Right ventricle myocardium inferior (tissue), 1 donor: ENCODE measurements around the gene GSN. TPM values are rescaled to one million over a fixed set of nuclear protein-coding genes. Genes with fewer than 3 reads are reported as not detected.

Source experiments
- ATAC-seq: fragments of 200-7000 bp; cut with Tn5 transposase; one replicate; pipeline ENCODE4 v1.9.1; 2020; ENCODE audit warnings: mild to moderate bottlenecking, moderate library complexity
- DNase-seq: peaks from one replicate; pipeline ENCODE4 v3.0.0; 2021; ENCODE audit errors: missing footprints
- intact Hi-C: fragments of 100-400 bp; cut with DNase I; formaldehyde crosslinking; loops from one replicate; pipeline ENCODE4 v1.11.0; 2022
- total RNA-seq: library from RNA; stranded (reverse); fragmentation: NEBNext Ultra II Directional; extraction: Animal tissue kit (Norgen Biotek cat#: 25700); gene quantifications from one replicate; pipeline ENCODE4 v1.2.1, GENCODE V29; 2021
- donor health status: DM: no; HTN: yes; CAD: no; lungs with severe emphysema.

GSN gene
- total RNA-seq, 1 donor from 2014 or later = 966 TPM

DNA sequence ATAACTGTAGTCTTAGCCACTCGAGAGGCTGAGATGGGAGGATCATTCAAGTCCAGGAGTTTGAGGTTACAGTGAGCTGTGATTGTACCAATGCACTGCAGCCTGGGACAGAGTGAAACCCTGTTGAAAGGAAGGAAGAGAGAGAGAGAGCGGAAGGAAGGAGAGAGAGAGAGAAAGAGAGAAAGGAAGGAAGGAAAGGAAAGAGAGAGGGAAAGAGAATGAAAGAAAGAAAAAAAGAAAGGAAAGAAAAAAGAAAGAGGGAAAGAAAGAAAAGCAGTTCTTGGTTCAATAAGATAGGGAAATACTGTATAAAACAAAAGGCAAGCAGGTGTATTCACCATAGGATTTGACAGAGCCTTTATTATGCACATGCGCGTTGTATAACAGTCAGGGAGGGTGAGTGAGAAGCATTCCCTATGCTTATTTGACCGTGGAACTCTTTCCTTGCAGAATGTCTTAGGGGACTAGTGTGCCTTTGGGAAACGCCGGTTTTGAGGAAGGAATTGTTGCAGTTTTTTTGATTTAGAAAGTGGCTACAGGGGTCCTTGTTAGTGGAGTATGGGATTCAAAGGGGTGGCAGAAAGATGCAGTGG lies 42.0 kb downstream of the GSN start:
- no peak for DNase-seq
- no peak for ATAC-seq
- intact Hi-C loops = no loop called here

DNA sequence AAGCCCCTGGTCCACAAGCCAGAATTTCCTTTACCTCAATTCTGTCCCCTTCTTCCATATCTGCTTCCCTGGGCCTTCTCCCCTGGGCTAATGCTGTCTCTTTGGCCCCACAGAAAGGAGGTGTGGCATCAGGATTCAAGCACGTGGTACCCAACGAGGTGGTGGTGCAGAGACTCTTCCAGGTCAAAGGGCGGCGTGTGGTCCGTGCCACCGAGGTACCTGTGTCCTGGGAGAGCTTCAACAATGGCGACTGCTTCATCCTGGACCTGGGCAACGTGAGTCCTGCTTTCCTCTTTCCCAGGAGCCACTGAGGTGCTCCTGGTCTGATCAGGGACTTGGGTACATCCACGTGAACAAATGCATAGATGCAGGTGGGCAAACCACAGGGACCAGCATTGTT lies 42.6 kb downstream of the GSN start:
- intact Hi-C loops = no loop called here
- DNase-seq (no peak), ATAC-seq (no peak)

DNA sequence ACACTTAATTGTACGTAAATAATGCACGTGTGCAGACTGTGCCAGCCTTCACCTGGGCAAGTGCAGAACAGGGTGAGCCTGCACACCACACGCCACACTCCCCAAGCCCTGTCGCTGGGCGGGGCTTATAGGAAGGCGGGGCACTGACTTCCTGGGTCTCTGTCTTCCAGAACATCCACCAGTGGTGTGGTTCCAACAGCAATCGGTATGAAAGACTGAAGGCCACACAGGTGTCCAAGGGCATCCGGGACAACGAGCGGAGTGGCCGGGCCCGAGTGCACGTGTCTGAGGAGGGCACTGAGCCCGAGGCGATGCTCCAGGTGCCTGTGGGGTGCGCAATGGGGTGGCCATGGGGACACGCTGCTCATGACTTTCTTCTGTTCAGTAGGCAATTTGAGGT lies 44.2 kb downstream of the GSN start:
- ATAC-seq (no peak), DNase-seq (no peak)
- intact Hi-C loops = no loop called here

DNA sequence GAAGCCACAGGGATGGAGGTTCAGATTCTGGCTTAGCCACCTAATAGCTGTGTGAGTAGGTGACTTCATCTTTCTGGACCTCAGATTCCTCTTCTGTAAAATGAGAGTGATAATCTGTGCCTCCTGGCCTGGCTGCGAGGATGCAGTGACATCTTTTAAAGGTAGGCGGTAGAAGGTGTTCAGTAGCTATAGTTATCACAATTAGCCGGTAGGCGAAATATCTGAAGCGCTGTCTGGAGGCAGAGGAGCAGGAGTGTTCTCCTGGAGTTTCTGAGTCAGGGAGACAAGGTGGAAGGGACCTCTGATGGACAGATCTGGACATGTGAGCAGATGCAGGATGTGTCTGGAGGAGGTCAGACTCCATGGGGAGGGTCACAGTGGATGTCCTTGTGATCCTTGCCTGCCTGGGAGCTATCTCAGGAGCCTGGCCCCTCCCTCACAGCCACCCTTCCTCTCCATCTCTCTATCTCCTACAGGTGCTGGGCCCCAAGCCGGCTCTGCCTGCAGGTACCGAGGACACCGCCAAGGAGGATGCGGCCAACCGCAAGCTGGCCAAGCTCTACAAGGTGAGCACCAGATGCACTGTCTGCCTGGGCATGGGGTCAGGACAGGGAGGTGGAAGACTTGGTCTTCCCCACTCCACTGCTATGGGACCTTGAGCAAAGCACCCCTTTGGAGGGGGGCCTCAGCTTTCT lies 45.6 kb downstream of the GSN start:
- no peak for ATAC-seq
- DNase-seq = no peak
- intact Hi-C loops = no loop called here

DNA sequence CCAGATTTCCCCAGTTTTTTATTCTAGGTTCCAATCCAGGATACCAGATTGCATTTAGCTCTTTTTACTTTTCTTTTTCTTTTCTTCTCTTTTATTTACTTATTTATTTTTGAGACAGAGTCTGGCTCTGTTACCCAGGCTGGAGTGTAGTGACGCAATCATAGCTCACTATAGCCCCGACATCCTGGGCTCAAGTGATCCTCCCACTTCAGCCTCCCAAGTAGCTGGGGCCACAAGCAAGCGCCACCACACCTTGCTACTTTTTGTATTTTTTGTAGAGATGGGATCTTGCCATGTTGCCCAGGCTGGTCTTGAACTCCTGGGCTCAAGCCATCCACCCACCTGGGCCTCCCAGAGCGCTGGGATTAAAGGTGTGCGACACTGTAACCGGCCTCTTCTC lies 48.4 kb downstream of the GSN start:
- ATAC-seq (no peak), DNase-seq (no peak)
- intact Hi-C loops = loop anchor here (5.0 kb wide), 2 partner anchors 49 to 104 kb away; partner anchors contain the start of gene GSN

DNA sequence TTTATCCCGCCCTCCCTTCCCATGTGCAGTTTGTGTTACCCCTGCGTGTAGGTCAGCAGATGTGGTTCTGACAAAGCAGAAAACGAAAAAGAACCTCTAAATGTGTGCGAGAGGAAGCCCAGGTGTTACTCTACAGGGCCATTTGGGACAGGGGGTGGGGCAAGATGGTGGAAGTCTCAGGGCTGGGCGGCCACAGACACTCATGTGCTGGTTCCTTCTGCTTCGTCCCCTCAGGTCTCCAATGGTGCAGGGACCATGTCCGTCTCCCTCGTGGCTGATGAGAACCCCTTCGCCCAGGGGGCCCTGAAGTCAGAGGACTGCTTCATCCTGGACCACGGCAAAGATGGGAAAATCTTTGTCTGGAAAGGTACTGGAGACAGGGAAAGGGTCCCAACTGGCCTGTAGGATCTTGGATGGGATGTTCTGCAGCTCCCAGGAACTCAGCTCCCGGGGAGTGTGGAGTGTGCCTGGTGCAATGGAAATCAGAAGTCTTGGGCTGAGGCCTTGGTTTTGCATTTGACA lies 49.0 kb downstream of the GSN start:
- ATAC-seq (no peak), DNase-seq (no peak)
- intact Hi-C loops = loop anchor here (5.0 kb wide), 2 partner anchors 50 to 105 kb away; partner anchors contain the start of gene GSN

DNA sequence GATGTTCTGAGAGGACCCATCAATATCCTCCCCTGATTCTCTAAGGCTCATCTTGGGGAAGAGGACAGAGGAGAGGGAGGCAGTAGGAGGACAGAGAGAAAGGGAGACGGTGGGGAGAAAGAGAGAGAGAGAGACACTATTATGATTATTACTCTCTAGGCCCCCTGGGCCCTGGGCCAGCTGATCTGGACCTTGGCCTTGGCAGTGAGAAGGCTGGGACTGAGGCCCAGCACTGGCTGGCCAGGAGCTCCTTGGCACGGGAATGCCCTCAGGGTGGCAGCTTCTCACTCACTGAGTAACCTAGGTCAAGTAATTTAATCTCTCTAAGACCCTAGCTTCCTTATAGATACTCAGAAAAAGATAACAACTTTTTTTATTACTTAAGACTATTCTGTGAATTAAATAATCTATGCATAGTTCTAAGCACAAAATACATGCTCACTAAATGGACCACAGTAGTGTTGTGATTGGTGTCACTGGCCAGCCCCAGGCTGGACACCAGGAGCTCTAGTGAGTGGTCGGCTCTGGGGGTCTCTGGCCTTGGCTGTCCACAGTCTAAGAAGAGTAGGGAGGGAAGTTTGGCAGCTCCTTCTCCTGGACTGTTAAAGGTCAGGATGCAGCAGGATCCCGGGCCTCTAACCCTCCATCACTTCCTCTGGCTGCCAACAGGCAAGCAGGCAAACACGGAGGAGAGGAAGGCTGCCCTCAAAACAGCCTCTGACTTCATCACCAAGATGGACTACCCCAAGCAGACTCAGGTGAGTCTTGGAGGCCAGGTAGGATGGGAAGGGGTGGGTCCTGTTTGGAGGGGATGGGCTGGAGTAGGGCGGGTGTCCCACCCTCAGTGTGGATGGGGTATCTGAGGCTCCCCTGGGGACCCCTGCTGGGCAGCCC lies 50.0 kb downstream of the GSN start:
- ATAC-seq (peak; percentile 27), DNase-seq (peak; percentile 83)
- intact Hi-C loops = loop anchor here (2.0 to 5.0 kb wide), 3 partner anchors 51 to 106 kb away; partner anchors contain the start of gene GSN

DNA sequence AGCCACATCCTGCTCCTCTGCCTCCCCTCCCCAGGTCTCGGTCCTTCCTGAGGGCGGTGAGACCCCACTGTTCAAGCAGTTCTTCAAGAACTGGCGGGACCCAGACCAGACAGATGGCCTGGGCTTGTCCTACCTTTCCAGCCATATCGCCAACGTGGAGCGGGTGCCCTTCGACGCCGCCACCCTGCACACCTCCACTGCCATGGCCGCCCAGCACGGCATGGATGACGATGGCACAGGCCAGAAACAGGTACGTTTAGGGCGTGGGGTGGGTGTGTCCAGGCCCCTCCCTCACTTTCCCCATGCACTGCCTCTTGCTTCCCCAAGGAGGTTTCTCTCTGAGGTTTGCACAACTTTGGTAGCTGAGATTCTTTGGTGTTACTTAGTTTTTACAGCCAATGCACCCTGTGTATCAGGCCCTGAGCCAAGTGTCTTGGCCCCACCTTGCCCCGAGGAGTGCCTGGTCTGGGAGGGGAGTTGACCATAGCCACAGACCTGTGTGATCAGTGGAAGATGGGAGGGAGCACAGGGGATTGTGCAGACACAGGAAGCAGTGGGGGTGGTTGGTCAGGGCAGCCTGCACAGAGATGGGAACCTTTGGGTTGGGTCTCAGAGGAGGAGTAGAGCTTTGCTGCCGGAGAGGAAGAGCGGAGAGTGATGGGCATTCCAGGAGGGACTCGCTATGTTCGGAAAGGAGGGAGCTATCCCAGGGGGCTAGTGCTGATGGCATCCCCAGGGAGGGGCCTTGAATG lies 50.8 kb downstream of the GSN start:
- no peak for DNase-seq
- intact Hi-C loops = loop anchor here (2.0 to 5.0 kb wide), 3 partner anchors 52 to 107 kb away; partner anchors contain the start of gene GSN
- no peak for ATAC-seq

DNA sequence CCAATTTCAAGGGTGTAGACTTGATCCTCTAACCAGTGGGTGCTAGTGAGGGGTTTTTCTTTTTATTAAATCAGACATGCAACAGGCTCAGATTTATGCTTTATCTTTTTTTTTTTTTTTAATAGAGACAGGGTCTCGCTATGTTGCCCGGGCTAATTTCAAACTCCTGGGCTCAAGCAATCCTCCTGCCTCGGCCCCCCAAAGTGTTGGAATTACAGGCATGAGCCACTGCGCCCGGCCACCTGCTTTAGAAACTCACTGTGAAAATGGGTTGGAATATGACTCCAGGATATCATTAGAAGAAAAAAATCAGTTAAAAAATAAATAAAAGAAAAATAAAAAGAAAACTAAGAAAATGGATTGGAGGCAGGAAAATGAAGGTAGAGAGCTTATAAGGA lies 51.4 kb downstream of the GSN start:
- intact Hi-C loops = loop anchor here (2.0 to 5.0 kb wide), 3 partner anchors 52 to 107 kb away; partner anchors contain the start of gene GSN
- no peak for ATAC-seq
- DNase-seq = no peak

DNA sequence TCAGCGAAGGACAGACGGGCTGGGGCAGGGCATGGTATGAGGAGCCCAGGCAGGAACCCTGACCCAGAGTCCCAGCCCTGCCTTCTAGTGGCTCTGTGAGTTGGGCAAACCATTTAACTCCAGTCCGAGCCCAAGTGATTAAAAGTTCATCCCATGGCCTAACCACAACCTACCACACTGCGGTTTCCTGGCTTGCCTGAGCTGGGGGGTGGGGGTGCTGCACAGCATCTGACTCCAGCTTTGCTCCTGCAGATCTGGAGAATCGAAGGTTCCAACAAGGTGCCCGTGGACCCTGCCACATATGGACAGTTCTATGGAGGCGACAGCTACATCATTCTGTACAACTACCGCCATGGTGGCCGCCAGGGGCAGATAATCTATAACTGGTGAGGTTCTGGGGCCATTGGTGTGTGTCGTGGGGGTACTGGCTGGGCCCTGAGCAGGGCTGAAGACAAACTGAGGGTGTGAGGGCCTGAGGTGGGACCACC lies 53.1 kb downstream of the GSN start:
- ATAC-seq (no peak), DNase-seq (no peak)
- intact Hi-C loops = loop anchor here (2.0 kb wide), 1 partner anchor 34 kb away; no protein-coding TSS in a partner anchor

DNA sequence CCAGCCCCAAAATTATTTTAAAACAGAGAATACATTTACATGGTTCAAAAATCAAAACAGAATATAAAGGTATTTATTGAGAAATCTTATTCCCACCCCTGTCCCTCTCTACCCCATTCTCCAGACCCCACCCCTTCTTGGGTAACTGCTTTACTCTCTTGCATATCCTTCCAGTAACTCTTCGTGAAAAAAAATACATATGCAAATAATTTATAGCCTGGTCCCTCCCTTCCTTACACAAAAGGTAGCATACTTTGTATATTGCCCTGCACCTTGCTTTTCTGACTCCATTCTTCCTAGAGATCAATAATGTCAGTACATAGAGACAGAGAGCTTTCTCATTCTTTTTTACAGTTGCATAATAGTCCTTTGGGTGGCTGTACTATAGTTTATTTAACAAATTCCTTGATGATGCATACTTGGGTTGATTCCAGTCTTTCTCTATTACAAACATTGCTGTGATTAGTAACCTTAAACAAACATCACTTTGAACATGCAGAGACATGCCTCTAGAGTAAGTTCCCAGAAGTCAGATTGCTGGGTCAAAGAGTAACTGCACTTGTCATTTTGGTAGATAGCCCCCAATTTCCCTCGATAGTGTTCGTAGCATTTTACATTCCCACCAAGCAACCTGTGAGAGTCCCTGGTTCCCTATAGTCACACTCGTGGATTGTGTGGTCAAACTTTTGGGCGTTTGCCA lies 54.2 kb downstream of the GSN start:
- DNase-seq (no peak), ATAC-seq (no peak)
- intact Hi-C loops = no loop called here

DNA sequence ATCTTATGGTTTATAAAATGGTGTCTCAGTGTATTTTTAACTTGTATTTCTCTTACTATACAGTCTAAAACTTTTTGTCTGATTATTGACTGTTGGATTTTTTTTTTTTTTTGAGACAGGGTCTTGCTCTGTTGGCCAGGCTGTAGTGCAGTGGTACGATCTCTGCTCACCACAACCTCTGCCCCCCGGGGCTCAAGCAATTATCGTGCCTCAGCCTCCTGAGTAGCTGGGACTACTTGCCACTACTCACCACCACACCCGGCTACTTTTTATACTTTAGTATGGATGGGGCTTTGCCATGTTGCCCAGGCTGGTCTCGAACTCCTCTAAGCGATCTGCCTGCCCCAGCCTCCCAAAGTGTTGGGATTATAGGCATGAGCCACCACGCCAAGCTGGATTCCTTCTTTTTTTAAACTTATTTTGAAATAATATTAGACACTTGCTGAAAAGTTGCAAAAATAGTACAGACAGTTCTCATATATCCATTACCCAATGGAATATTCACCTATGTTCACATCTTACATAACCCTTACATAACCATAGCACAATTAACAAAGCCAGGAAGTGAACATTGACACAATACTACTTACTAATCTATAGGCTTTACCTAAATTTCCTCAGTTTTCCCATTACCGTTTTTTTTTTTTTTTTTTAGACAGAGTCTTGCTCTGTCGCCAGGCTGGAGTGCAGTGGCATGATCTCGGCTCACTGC lies 54.9 kb downstream of the GSN start:
- DNase-seq = no peak
- intact Hi-C loops = no loop called here
- ATAC-seq = no peak

DNA sequence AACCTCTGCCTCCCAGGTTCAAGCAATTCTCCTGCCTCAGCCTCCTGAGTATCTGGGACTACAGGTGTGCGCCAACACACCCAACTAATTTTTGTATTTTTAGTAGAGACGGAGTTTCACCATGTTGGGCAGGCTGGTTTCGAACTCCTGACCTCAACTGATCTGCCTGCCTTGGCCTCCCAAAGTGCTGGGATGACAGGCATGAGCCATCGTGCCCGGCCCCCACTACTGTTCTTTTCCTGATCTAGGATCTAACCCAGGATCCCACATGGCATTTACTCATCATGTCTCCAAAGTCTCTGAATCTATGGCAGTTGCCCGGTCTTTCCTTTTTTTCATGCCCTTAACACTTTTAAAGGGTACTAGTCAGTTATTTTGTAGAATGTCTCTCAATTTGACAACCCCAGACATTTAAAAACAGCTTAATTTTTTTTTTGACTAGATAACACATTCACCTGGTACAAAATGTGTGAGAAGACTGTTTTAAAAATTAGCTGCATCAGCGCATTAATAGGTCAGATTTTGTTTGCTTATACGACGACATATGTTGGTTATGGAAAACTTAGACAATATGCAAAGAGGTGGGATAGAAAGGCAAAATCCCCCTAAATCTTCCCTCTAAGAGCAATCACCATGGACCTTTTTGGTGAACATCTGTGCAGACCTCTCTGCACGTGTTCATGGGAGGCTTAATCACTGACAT lies 55.6 kb downstream of the GSN start:
- intact Hi-C loops = no loop called here
- no peak for DNase-seq
- no peak for ATAC-seq

DNA sequence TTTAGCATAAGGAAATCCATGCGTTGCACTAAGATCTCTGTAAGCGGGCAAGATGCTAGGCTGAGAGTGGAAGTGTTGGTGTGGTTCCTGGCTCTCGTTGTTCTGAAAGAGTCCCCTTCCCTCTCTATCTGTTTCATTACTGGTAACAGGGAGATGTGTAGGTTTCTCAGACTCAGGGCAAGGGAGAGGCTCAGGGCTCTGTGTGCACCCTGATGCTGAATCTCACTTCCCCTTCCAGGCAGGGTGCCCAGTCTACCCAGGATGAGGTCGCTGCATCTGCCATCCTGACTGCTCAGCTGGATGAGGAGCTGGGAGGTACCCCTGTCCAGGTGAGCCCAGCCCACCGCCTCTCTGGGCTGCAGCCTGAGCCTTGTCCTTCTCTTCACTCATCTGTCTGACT lies 56.4 kb downstream of the GSN start:
- no peak for ATAC-seq
- DNase-seq = no peak
- intact Hi-C loops = no loop called here

DNA sequence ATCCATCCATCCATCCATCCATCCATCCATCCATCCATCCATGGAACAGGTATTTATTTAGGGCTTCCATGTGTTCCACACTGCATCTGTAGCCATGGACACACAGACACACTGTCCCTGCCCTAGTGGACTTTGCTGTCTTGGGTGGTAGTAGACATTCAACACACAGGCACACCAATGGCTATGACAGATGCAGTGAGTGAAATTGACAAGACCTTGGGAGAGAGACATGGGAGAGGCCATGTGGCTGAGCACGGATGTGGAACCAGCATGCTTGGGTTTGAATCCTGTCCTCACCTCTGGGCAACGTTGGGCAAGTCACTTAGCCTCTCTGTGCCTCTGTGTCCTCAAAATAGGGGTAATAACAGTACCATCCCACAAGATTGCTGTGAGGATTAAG lies 56.8 kb downstream of the GSN start:
- DNase-seq (no peak), ATAC-seq (no peak)
- intact Hi-C loops = no loop called here

DNA sequence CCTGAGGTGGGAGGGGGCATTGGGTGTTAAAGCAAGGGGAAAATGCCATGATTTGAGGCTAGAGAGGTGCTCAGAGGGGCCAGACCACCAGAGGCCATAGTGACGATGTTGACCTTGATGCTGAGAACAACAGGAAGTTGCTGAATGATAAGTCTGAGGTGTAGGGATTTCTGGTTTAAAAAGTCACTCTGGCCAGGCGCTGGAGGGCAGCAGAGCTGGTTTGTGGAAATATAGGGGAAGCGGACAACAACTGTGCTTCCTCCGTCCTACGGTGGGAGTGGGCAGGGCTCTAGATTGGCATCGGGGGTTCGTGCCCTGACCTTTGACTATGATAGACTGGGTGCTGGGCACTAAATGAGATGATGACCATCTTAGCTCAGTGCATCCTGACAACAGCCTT lies 57.4 kb downstream of the GSN start:
- ATAC-seq = no peak
- intact Hi-C loops = no loop called here
- no peak for DNase-seq
